ENCODE data around the gene CACNG1.

DNA sequence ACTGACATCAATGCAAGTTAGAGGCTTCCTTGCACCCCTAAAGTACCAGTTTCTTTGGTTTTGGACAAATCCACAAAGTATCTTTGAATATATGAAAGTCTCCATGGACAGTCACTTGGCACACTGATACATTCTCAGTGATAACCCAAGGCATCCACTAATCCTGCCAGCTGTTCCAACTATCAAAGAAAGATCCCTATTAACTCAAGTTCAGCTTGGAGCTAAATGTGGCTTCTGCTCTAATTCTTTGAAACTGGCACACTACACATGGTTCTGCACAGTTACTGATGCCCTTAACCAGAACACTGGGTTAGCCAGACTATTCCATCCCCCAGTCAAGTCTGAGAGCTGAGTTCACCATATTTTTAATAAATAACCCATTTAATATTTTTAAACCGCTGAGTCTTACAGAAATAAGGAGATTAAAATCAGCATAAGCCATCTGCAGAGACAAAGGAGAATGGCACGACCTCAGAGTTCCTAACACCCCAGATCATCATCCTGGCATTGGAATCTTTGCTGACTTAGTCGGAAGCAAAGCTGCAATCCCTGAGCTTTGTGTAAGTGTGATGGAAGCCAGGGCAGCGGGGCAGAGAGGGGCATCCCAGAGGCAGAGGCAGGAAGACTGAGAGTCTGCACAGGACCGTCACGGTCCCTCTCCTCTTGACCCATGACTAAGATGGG is 6.3 kb downstream of the CACNG1 start:
- TF ChIP-seq, protein P1, sequence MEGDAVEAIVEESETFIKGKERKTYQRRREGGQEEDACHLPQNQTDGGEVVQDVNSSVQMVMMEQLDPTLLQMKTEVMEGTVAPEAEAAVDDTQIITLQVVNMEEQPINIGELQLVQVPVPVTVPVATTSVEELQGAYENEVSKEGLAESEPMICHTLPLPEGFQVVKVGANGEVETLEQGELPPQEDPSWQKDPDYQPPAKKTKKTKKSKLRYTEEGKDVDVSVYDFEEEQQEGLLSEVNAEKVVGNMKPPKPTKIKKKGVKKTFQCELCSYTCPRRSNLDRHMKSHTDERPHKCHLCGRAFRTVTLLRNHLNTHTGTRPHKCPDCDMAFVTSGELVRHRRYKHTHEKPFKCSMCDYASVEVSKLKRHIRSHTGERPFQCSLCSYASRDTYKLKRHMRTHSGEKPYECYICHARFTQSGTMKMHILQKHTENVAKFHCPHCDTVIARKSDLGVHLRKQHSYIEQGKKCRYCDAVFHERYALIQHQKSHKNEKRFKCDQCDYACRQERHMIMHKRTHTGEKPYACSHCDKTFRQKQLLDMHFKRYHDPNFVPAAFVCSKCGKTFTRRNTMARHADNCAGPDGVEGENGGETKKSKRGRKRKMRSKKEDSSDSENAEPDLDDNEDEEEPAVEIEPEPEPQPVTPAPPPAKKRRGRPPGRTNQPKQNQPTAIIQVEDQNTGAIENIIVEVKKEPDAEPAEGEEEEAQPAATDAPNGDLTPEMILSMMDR (IDR thresholded peaks at IDR 0.05) = no peak
- TF ChIP-seq POLR2A (IDR thresholded peaks at IDR 0.05) = no peak
